Neural cell (in vitro differentiated cells): ENCODE data around the gene MAD2L2.

ENCODE experiments used
- CTCF ChIP-seq: fragments of 450-650 bp; IDR thresholded peaks from 2 replicates; pipeline ENCODE4 v1.5.1; 2014; ENCODE audit warnings: antibody characterized with exemption, mild to moderate bottlenecking, moderate library complexity; ENCODE audit not compliant: poor library complexity, severe bottlenecking
- EP300 ChIP-seq: fragments of 450-650 bp; conservative IDR thresholded peaks from 2 replicates; pipeline ENCODE4 v1.6.1; 2014; ENCODE audit warnings: antibody characterized with exemption, mild to moderate bottlenecking, moderate library complexity; ENCODE audit not compliant: poor library complexity, severe bottlenecking
- EZH2 ChIP-seq: fragments of 200-600, 300-800 bp; shearing (Covaris generic), sonication (generic); IDR thresholded peaks from 2 replicates; pipeline ENCODE4 v1.6.1; 2014; ENCODE audit warnings: antibody characterized with exemption, low read length, borderline replicate concordance, mild to moderate bottlenecking; ENCODE audit not compliant: insufficient read depth, poor library complexity, severe bottlenecking
- RAD21 ChIP-seq: fragments of 450-650 bp; conservative IDR thresholded peaks from 2 replicates; pipeline ENCODE4 v1.6.1; 2014; ENCODE audit warnings: antibody characterized with exemption, mild to moderate bottlenecking, moderate library complexity
- TAF1 ChIP-seq: IDR thresholded peaks from 2 replicates; pipeline ENCODE4 v1.6.1; 2012; ENCODE audit warnings: low read depth

GRCh38 chr1:11670747-11671146 is 10.2 kb downstream of the MAD2L2 start:
- TF ChIP-seq EP300 (no peak), EZH2 (no peak), CTCF (no peak), TAF1 (no peak), RAD21 (no peak)
